GM21515 (cell line): ENCODE results near the gene LMBR1.
"Not testable (repeated sequence)": the region's sequence is repeated elsewhere in the genome, so short reads cannot be mapped to it uniquely, and the experiment has no call there.

Source experiments
- ATAC-seq: cut with Tn5 transposase; IDR thresholded peaks from one replicate; pipeline ENCODE4 v1.9.1; 2021; ENCODE audit not compliant: unreplicated experiment

Gene LMBR1

GRCh38 chr7:156701787-156702186 is 191.2 kb downstream of the LMBR1 start:
- not testable (repeated sequence) for ATAC-seq

- ATAC-seq, result not testable (repeated sequence)
Measured at GRCh38 chr7:156698512-156698911, 194.5 kb downstream of the LMBR1 start.

GRCh38 chr7:156697283-156697682 is 195.7 kb downstream of the LMBR1 start:
- ATAC-seq, result not testable (repeated sequence)

GRCh38 chr7:156693627-156694026 is 199.4 kb downstream of the LMBR1 start:
- ATAC-seq, result no peak

GRCh38 chr7:156692849-156693248 is 200.1 kb downstream of the LMBR1 start:
- ATAC-seq, result no peak

- no peak for ATAC-seq
Measured at GRCh38 chr7:156691764-156692163, 201.2 kb downstream of the LMBR1 start.

- ATAC-seq, result no peak
Measured at GRCh38 chr7:156684661-156685060, 208.3 kb downstream of the LMBR1 start.

GRCh38 chr7:156684251-156684650 is 208.7 kb downstream of the LMBR1 start:
- no peak for ATAC-seq

- no peak for ATAC-seq
Measured at GRCh38 chr7:156682928-156683327, 210.1 kb downstream of the LMBR1 start.

GRCh38 chr7:156680281-156680680 is 212.7 kb downstream of the LMBR1 start:
- no peak for ATAC-seq

- no peak for ATAC-seq
Measured at GRCh38 chr7:156677374-156678054, 215.5 kb downstream of the LMBR1 start.

GRCh38 chr7:156676263-156676662 is 216.7 kb downstream of the LMBR1 start:
- ATAC-seq, result no peak

- ATAC-seq, result no peak
Measured at GRCh38 chr7:156675721-156676120, 217.3 kb downstream of the LMBR1 start.

GRCh38 chr7:156673902-156674301 is 219.1 kb downstream of the LMBR1 start:
- no peak for ATAC-seq

- no peak for ATAC-seq
Measured at GRCh38 chr7:156673454-156673853, 219.5 kb downstream of the LMBR1 start.

- no peak for ATAC-seq
Measured at GRCh38 chr7:156669035-156669828, 223.8 kb downstream of the LMBR1 start.

- ATAC-seq, result no peak
Measured at GRCh38 chr7:156668130-156668741, 224.7 kb downstream of the LMBR1 start.

- no peak for ATAC-seq
Measured at GRCh38 chr7:156667110-156667426, 225.9 kb downstream of the LMBR1 start.

GRCh38 chr7:156666368-156667109 is 226.4 kb downstream of the LMBR1 start:
- ATAC-seq, result no peak

GRCh38 chr7:156665101-156665500 is 227.9 kb downstream of the LMBR1 start:
- ATAC-seq, result no peak

- no peak for ATAC-seq
Measured at GRCh38 chr7:156662277-156662676, 230.7 kb downstream of the LMBR1 start.
